AG10803 (cell line): ENCODE data around the gene SNAP23.
A peak's percentile ranks its signal among the peaks of the same experiment; 100 is the strongest.
"Not testable (repeated sequence)": the region's sequence is repeated elsewhere in the genome, so short reads cannot be mapped to it uniquely, and the experiment has no call there.

Experiments
- DNase-seq: peaks from one replicate; pipeline ENCODE4 v3.0.0; 2010; ENCODE audit warnings: low read depth
- H3K4me3 ChIP-seq: 2 replicates; pipeline ENCODE4 v1.5.1; 2011; ENCODE audit warnings: mild to moderate bottlenecking, low read length, control low read depth
- CTCF ChIP-seq: conservative IDR thresholded peaks from 2 replicates; pipeline ENCODE4 v1.5.1; 2011; ENCODE audit warnings: mild to moderate bottlenecking, low read length, control low read depth, inconsistent platforms

Gene SNAP23

DNA sequence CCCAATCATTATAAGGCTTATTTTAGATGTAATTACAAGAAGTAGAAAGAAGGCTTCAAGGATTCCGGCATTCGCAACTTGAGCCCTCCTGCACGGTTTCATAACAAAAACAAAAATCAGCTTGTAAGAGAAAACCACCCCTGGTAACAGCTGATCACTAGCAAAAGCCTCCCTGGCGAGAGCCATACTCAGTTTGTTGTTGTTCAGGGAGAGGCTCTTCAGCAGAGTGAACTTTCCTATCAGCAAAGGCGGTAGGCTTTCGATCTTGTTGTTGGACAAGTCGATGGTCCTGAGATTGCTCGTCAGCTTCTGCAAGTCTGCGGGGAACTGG, 52.4 kb downstream of the SNAP23 start:
- peak; percentile 38 for DNase-seq

GRCh38 chr15:42548249-42549031, 53.0 kb downstream of the SNAP23 start, which contains the start of the genes HAUS2 and LRRC57:
TSS of gene HAUS2 (plus strand) at chr15:42548838. CDS start at chr15:42548873, 35 bp downstream.
TSS of gene LRRC57 (minus strand) at chr15:42548793. CDS start at chr15:42548434, 359 bp downstream.
- TF ChIP-seq CTCF, result no peak
- peak; percentile 71 for DNase-seq

More for the DNA sequence above, 52.4 kb downstream of the SNAP23 start:
- H3K4me3 ChIP-seq, result peak overlapping the region; percentile 99
- no peak for TF ChIP-seq CTCF

DNA sequence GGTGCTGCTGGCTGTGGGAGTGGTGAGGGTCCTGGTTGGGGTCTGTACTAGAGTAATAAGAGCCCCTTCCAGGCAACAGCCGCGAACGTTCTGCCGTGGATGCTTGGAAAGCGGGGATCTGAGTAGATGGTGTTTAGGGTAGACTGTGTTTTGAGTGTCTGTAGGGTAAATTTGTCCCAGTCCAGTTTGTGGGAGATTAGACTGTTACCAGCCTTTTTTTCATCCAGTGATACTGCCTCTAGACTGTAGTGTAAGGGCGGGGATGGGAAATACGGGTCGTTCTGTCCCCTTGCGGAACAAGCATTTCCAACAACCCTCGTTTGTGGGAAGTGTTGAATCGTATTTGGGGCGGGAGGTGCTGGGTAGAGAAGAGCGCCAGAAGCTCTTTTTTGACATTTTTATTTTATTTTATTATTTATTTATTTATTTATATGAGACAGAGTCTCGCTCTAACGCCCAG, 53.6 kb downstream of the SNAP23 start:
- DNase-seq, result peak; percentile 15
- TF ChIP-seq CTCF, result no peak
- peak overlapping the region; percentile 99 for H3K4me3 ChIP-seq

More at GRCh38 chr15:42548249-42549031, 53.0 kb downstream of the SNAP23 start, which contains the start of the genes HAUS2 and LRRC57:
- peak within 1 kb of the TSS; percentile 99 for H3K4me3 ChIP-seq

DNA sequence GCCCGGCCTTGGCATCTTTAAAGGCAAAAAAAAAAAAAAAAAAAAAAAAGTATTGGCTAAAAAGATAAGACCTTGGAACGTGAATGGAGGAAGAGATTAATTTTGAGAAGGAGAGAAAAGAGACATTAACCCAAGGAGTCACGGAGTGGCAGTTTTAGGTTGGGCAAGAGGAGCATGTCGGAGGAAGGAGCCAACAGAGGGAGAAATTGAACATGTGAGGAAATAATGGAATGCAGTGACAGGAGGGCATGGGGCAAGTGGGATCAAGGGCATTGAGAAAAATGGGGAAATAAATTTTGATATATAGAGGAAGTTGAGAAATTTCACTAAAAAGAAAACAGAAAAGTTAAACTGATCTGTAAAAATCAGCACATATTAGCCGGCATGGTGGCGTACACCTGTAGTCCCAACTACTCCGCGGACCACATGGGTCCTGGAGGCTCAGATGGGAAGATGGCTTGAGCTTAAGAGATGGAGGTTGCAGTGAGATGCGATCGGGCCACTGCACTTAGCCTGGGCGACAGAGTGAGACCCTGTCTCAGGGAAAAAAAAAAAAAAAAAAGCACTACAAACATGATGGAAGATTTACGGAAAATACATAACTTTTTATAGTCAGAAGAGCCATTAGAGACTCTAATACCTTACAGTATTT, 54.4 kb downstream of the SNAP23 start:
- peak overlapping the region; percentile 99 for H3K4me3 ChIP-seq
- TF ChIP-seq CTCF, result no peak
- no peak for DNase-seq

- no peak overlapping the region for H3K4me3 ChIP-seq
- no peak for DNase-seq
- TF ChIP-seq CTCF, result no peak
These were observed 58.1 kb downstream of the SNAP23 start for GRCh38 chr15:42553554-42553953.

DNA sequence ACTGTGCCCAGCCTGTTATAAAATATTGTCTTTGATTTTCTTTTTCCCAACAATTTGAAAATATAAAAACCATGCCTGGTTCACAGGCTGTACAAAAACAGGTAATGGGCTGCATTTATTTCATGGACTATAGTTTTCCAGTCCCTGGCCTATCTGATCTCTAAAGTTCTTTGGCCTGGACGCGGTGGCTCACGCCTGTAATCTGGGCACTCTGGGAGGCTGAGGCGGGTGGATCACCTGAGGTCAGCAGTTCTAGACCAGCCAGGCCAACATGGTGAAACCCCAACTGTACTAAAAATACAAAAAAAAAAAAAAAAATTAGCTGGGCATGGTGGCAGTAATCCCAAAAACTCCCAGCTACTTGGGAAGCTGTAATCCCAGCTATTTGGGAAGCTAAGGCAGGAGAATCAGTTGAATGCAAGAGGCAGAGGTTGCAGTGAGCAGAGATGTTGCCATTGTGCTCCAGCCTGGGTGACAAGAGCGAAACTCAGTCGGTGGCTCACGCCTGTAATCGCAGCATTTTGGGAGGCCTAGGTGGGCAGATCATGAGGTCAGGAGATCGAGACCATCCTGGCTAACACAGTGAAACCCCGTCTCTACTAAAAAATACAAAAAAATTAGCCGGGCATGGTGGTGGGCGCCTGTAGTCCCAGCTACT, 61.2 kb downstream of the SNAP23 start:
- not testable (repeated sequence) for DNase-seq, H3K4me3 ChIP-seq

- H3K4me3 ChIP-seq, result no peak overlapping the region
- TF ChIP-seq CTCF, result no peak
- DNase-seq, result no peak
These were observed 63.3 kb downstream of the SNAP23 start for GRCh38 chr15:42558739-42559138.
